ENCODE results near the gene BCL7C.
"Not testable (repeated sequence)": the region's sequence is repeated elsewhere in the genome, so short reads cannot be mapped to it uniquely, and the experiment has no call there.

BCL7C gene

GRCh38 chr16:30867747-30868146, 26.1 kb downstream of the BCL7C start:
- H3K27me3 ChIP-seq (ENCODE audit: control insufficient read depth, insufficient read depth, low read length), result no peaks in the 10 kb centered on the region
- H3K4me1 ChIP-seq (ENCODE audit: control insufficient read depth, insufficient read depth, low read length), result no peaks in the 10 kb centered on the region
- H3K4me3 ChIP-seq (ENCODE audit: low read length), result no peak overlapping the region
- H3K9ac ChIP-seq (ENCODE audit: low read length), result no peak overlapping the region
- no peaks in the 10 kb centered on the region for H3K36me3 ChIP-seq (ENCODE audit: control insufficient read depth, insufficient read depth, low read length)
- H3K9me3 ChIP-seq (ENCODE audit: control insufficient read depth, low read length), result no peaks in the 10 kb centered on the region

- Histone ChIP-seq H3K4me1 (ENCODE audit: control insufficient read depth, insufficient read depth, low read length) (no peaks in the 10 kb centered on the region), H3K36me3 (ENCODE audit: control insufficient read depth, insufficient read depth, low read length) (no peaks in the 10 kb centered on the region), H3K9me3 (ENCODE audit: control insufficient read depth, low read length) (no peaks in the 10 kb centered on the region), H3K27me3 (ENCODE audit: control insufficient read depth, insufficient read depth, low read length) (no peaks in the 10 kb centered on the region), H3K9ac (ENCODE audit: low read length) (no peak overlapping the region), H3K4me3 (ENCODE audit: low read length) (no peak overlapping the region)
These were observed 27.8 kb downstream of the BCL7C start for GRCh38 chr16:30866031-30866430.

- not testable (repeated sequence) for H3K9me3 ChIP-seq (ENCODE audit: control insufficient read depth, low read length); H3K36me3 ChIP-seq (ENCODE audit: control insufficient read depth, insufficient read depth, low read length); H3K4me3 ChIP-seq (ENCODE audit: low read length); H3K4me1 ChIP-seq (ENCODE audit: control insufficient read depth, insufficient read depth, low read length); H3K27me3 ChIP-seq (ENCODE audit: control insufficient read depth, insufficient read depth, low read length); H3K9ac ChIP-seq (ENCODE audit: low read length)
These were observed 30.7 kb downstream of the BCL7C start for GRCh38 chr16:30863178-30863577.

- H3K9me3 ChIP-seq (ENCODE audit: control insufficient read depth, low read length); H3K27me3 ChIP-seq (ENCODE audit: control insufficient read depth, insufficient read depth, low read length); H3K4me1 ChIP-seq (ENCODE audit: control insufficient read depth, insufficient read depth, low read length); H3K9ac ChIP-seq (ENCODE audit: low read length); H3K36me3 ChIP-seq (ENCODE audit: control insufficient read depth, insufficient read depth, low read length); H3K4me3 ChIP-seq (ENCODE audit: low read length): not testable (repeated sequence)
These were observed 33.1 kb downstream of the BCL7C start for GRCh38 chr16:30860729-30861128.

GRCh38 chr16:30858829-30859423, 35.0 kb downstream of the BCL7C start:
- no peaks in the 10 kb centered on the region for H3K27me3 ChIP-seq (ENCODE audit: control insufficient read depth, insufficient read depth, low read length)
- no peak overlapping the region for H3K9ac ChIP-seq (ENCODE audit: low read length)
- H3K36me3 ChIP-seq (ENCODE audit: control insufficient read depth, insufficient read depth, low read length), result no peaks in the 10 kb centered on the region
- H3K4me1 ChIP-seq (ENCODE audit: control insufficient read depth, insufficient read depth, low read length), result peaks cover 8% of the 10 kb centered on the region
- H3K9me3 ChIP-seq (ENCODE audit: control insufficient read depth, low read length), result no peaks in the 10 kb centered on the region
- H3K4me3 ChIP-seq (ENCODE audit: low read length), result no peak overlapping the region

GRCh38 chr16:30858111-30858495, 35.8 kb downstream of the BCL7C start:
- Histone ChIP-seq H3K4me1 (ENCODE audit: control insufficient read depth, insufficient read depth, low read length) (peaks cover 8% of the 10 kb centered on the region), H3K4me3 (ENCODE audit: low read length) (no peak overlapping the region), H3K27me3 (ENCODE audit: control insufficient read depth, insufficient read depth, low read length) (no peaks in the 10 kb centered on the region), H3K9me3 (ENCODE audit: control insufficient read depth, low read length) (no peaks in the 10 kb centered on the region), H3K9ac (ENCODE audit: low read length) (no peak overlapping the region), H3K36me3 (ENCODE audit: control insufficient read depth, insufficient read depth, low read length) (no peaks in the 10 kb centered on the region)

- Histone ChIP-seq H3K4me3 (ENCODE audit: low read length) (no peak overlapping the region), H3K36me3 (ENCODE audit: control insufficient read depth, insufficient read depth, low read length) (no peaks in the 10 kb centered on the region), H3K27me3 (ENCODE audit: control insufficient read depth, insufficient read depth, low read length) (no peaks in the 10 kb centered on the region), H3K4me1 (ENCODE audit: control insufficient read depth, insufficient read depth, low read length) (peaks cover 8% of the 10 kb centered on the region), H3K9me3 (ENCODE audit: control insufficient read depth, low read length) (no peaks in the 10 kb centered on the region), H3K9ac (ENCODE audit: low read length) (no peak overlapping the region)
These were observed 40.1 kb downstream of the BCL7C start for GRCh38 chr16:30853758-30854157.

- Histone ChIP-seq H3K27me3 (ENCODE audit: control insufficient read depth, insufficient read depth, low read length) (no peaks in the 10 kb centered on the region), H3K4me3 (ENCODE audit: low read length) (no peak overlapping the region), H3K36me3 (ENCODE audit: control insufficient read depth, insufficient read depth, low read length) (no peaks in the 10 kb centered on the region), H3K4me1 (ENCODE audit: control insufficient read depth, insufficient read depth, low read length) (peaks cover 2% of the 10 kb centered on the region), H3K9ac (ENCODE audit: low read length) (no peak overlapping the region), H3K9me3 (ENCODE audit: control insufficient read depth, low read length) (no peaks in the 10 kb centered on the region)
These were observed 43.6 kb downstream of the BCL7C start for GRCh38 chr16:30850246-30850645.

- Histone ChIP-seq H3K4me3 (ENCODE audit: low read length) (no peak overlapping the region), H3K9me3 (ENCODE audit: control insufficient read depth, low read length) (no peaks in the 10 kb centered on the region), H3K27me3 (ENCODE audit: control insufficient read depth, insufficient read depth, low read length) (no peaks in the 10 kb centered on the region), H3K9ac (ENCODE audit: low read length) (no peak overlapping the region), H3K36me3 (ENCODE audit: control insufficient read depth, insufficient read depth, low read length) (no peaks in the 10 kb centered on the region), H3K4me1 (ENCODE audit: control insufficient read depth, insufficient read depth, low read length) (peaks cover 12% of the 10 kb centered on the region)
These were observed 47.1 kb downstream of the BCL7C start for GRCh38 chr16:30846649-30847402.

- H3K27me3 ChIP-seq (ENCODE audit: control insufficient read depth, insufficient read depth, low read length), result no peaks in the 10 kb centered on the region
- H3K4me1 ChIP-seq (ENCODE audit: control insufficient read depth, insufficient read depth, low read length), result peaks cover 22% of the 10 kb centered on the region
- no peaks in the 10 kb centered on the region for H3K9me3 ChIP-seq (ENCODE audit: control insufficient read depth, low read length)
- peak overlapping the region; percentile 6 for H3K4me3 ChIP-seq (ENCODE audit: low read length)
- H3K9ac ChIP-seq (ENCODE audit: low read length), result no peak overlapping the region
- H3K36me3 ChIP-seq (ENCODE audit: control insufficient read depth, insufficient read depth, low read length), result no peaks in the 10 kb centered on the region
These were observed 49.0 kb downstream of the BCL7C start for GRCh38 chr16:30844671-30845449.

- no peak overlapping the region for H3K4me3 ChIP-seq (ENCODE audit: low read length)
- H3K27me3 ChIP-seq (ENCODE audit: control insufficient read depth, insufficient read depth, low read length), result no peaks in the 10 kb centered on the region
- no peaks in the 10 kb centered on the region for H3K9me3 ChIP-seq (ENCODE audit: control insufficient read depth, low read length)
- no peaks in the 10 kb centered on the region for H3K36me3 ChIP-seq (ENCODE audit: control insufficient read depth, insufficient read depth, low read length)
- H3K4me1 ChIP-seq (ENCODE audit: control insufficient read depth, insufficient read depth, low read length), result peaks cover 23% of the 10 kb centered on the region
- H3K9ac ChIP-seq (ENCODE audit: low read length), result no peak overlapping the region
These were observed 49.6 kb downstream of the BCL7C start for GRCh38 chr16:30844346-30844670.

- Histone ChIP-seq H3K4me1 (ENCODE audit: control insufficient read depth, insufficient read depth, low read length) (peaks cover 31% of the 10 kb centered on the region), H3K4me3 (ENCODE audit: low read length) (no peak overlapping the region), H3K9ac (ENCODE audit: low read length) (no peak overlapping the region), H3K27me3 (ENCODE audit: control insufficient read depth, insufficient read depth, low read length) (no peaks in the 10 kb centered on the region), H3K36me3 (ENCODE audit: control insufficient read depth, insufficient read depth, low read length) (no peaks in the 10 kb centered on the region), H3K9me3 (ENCODE audit: control insufficient read depth, low read length) (no peaks in the 10 kb centered on the region)
These were observed 50.4 kb downstream of the BCL7C start for GRCh38 chr16:30843501-30843900.
